Kidney (tissue), 14 donors: ENCODE results near the gene SLC7A9. TPM values are rescaled to one million over a fixed set of nuclear protein-coding genes. Genes with fewer than 3 reads are reported as not detected.

Experiments used
- DNase-seq, 5 donors: peaks; one replicate each; pipeline ENCODE4 v3.0.0-alpha.2; 2013 to 2020
- FAIRE-seq: peaks from 2 replicates; lab custom pipeline; 2012; peaks lifted over from hg19 to GRCh38; lab: Jason Lieb, UNC
- H3K27ac ChIP-seq, 2 donors: one replicate each; pipeline ENCODE4 v1.7.0; 2013; ENCODE audit warnings: low read depth in 2 of 2, low read length in 2 of 2, inconsistent platforms in 1 of 2
- H3K27me3 ChIP-seq: one replicate; pipeline ENCODE4 v1.7.1; 2013; ENCODE audit warnings: low read length, inconsistent platforms; ENCODE audit not compliant: control insufficient read depth, insufficient read depth
- H3K36me3 ChIP-seq, 3 donors: one replicate each; pipeline versions ENCODE4 v1.7.0 to v1.7.1; 2013; ENCODE audit warnings: low read length in 3 of 3, control low read depth in 1 of 3, inconsistent platforms in 1 of 3; ENCODE audit not compliant: insufficient read depth in 3 of 3, control insufficient read depth in 2 of 3
- H3K4me1 ChIP-seq, 3 donors: one replicate each; pipeline versions ENCODE4 v1.7.0 to v1.7.1; 2013; ENCODE audit warnings: low read length in 3 of 3, inconsistent platforms in 1 of 3, low read depth in 1 of 3; ENCODE audit not compliant: control insufficient read depth in 2 of 3, insufficient read depth in 2 of 3
- H3K4me3 ChIP-seq, 3 donors: one replicate each; pipeline versions ENCODE4 v1.7.0 to v1.8.1; 2013; ENCODE audit warnings: low read length in 3 of 3, control low read depth in 1 of 3, inconsistent platforms in 1 of 3
- H3K9ac ChIP-seq, 3 donors: one replicate each; pipeline versions ENCODE4 v1.7.0 to v1.7.1; 2013; ENCODE audit warnings: low read length in 3 of 3, control low read depth in 1 of 3, inconsistent platforms in 1 of 3
- H3K9me3 ChIP-seq, 3 donors: one replicate each; pipeline versions ENCODE4 v1.7.0 to v1.7.1; 2013; ENCODE audit warnings: low read length in 3 of 3, control low read depth in 1 of 3, inconsistent platforms in 1 of 3; ENCODE audit not compliant: control insufficient read depth in 2 of 3, insufficient read depth in 1 of 3
- CTCF ChIP-seq: IDR thresholded peaks from 3 replicates; pipeline ENCODE4 v1.5.1; 2012; ENCODE audit warnings: mild to moderate bottlenecking, moderate library complexity, borderline replicate concordance; ENCODE audit not compliant: insufficient read depth; ENCODE audit errors: extremely low read depth
- intact Hi-C: fragments of 100-400 bp; cut with DNase I; formaldehyde crosslinking; loops from one replicate; pipeline ENCODE4 v1.11.1; 2022
- polyA plus RNA-seq: library from polyadenylated mRNA; stranded (reverse); fragments of 350-450 nt; fragmentation: Illumina TruSeq; extraction: RNeasy Lipid Tissue Mini Kit (QIAGEN cat#74804); gene quantifications from one replicate; pipeline ENCODE4 v1.2.3, GENCODE V29; 2014; ENCODE audit warnings: low read depth, low replicate concordance; ENCODE audit not compliant: insufficient read depth
- total RNA-seq: library from RNA; stranded (reverse); fragmentation: NEBNext Ultra II Directional; extraction: Animal tissue kit (Norgen Biotek cat#: 25700); gene quantifications from one replicate; pipeline ENCODE4 v1.2.1, GENCODE V29; 2021
- donor health status: control.
- donor health status: control.
- donor health status: control.
- donor health status: control.
- donor health status: control.
- donor health status: DM: yes; HTN: yes; CAD: no.
- donor health status: Normal renal cell carcinoma (clear cell type).

SLC7A9 gene
- total and polyA plus RNA-seq, 2 donors from 2014 or later = 2.6 to 40.0 TPM

DNA sequence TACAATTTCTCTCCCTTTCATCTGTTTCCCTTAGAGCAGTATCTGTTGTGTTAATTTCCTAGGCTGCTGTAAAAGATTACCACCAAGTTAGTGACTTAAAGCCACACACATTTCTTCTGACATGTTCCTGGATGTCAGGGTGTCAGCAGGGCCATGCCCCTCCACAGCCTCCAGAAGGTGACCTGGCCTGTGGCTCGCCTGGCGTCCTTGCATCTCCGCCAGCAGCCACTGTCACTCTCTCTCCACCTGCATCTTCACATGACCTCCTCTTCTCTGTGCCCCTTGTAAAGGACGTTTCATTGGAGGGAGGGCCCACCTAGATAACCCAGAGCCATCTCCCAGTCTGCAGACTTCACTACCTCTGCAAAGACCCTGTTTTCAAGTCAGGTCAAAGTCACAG lies 61.3 kb downstream of the SLC7A9 start:
- Histone ChIP-seq H3K27ac (no peak overlapping the region), H3K9ac (no peak overlapping the region), H3K4me1 (no peaks in the 10 kb centered on the region), H3K27me3 (no peaks in the 10 kb centered on the region), H3K36me3 (no peaks in the 10 kb centered on the region), H3K9me3 (no peaks in the 10 kb centered on the region), H3K4me3 (no peak overlapping the region)
- DNase-seq (no peak), FAIRE-seq (no peak)
- no peak for TF ChIP-seq CTCF
- intact Hi-C loops = no loop called here

GRCh38 chr19:32802840-32803239 lies 66.7 kb downstream of the SLC7A9 start:
- Histone ChIP-seq H3K4me3 (no peak overlapping the region), H3K4me1 (no peaks in the 10 kb centered on the region), H3K27ac (no peak overlapping the region), H3K36me3 (no peaks in the 10 kb centered on the region), H3K9me3 (no peaks in the 10 kb centered on the region), H3K27me3 (no peaks in the 10 kb centered on the region), H3K9ac (no peak overlapping the region)
- FAIRE-seq (no peak), DNase-seq (no peak)
- TF ChIP-seq CTCF = no peak
- intact Hi-C loops = no loop called here

DNA sequence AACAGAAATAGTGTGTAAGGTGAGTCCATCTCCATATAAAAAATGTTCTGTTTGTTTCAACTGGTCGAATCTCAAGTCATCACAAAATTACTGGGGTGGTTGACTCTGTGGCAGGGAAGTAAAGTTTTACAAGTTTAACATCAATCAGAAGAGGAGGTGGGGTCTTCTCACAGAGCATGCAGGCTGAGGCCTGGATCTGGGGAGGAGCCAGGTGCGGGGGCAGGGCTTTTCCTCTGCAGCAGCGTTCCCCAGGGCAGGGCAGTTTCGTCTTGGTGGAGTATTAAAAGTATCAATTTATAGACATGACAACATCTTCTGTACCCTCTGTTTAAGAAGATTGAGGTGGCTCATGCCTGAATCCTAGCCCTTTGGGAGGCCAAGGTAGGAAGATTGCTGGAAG lies 68.8 kb downstream of the SLC7A9 start:
- H3K9me3 ChIP-seq = no peaks in the 10 kb centered on the region
- intact Hi-C loops = no loop called here
- no peak overlapping the region for H3K4me3 ChIP-seq
- FAIRE-seq (no peak), DNase-seq (peak in 1 of 5 donors; percentile 11)
- H3K9ac ChIP-seq = no peak overlapping the region
- no peaks in the 10 kb centered on the region for H3K36me3 ChIP-seq
- H3K27me3 ChIP-seq = no peaks in the 10 kb centered on the region
- no peak for TF ChIP-seq CTCF
- no peaks in the 10 kb centered on the region for H3K4me1 ChIP-seq
- H3K27ac ChIP-seq = no peak overlapping the region

DNA sequence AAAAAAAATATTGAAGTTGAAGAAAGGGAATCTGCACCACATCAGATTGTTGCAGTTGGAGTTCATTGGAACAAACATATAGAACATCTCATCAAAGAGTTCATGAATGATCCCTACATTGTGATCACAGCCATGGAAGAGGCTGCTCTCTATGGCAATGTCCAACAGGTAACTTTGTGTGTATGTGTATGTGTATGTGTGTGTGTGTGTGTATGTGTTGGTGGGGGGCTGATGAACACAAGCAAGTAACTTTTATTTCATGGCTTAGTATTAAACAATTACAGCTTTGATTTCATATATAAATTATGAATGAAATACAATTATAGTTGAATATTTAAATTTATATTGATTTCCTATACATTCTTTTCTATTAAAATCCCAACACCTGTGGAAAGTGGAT lies 69.4 kb downstream of the SLC7A9 start:
- intact Hi-C loops = no loop called here
- no peak for FAIRE-seq
- Histone ChIP-seq H3K27ac (no peak overlapping the region), H3K9ac (no peak overlapping the region), H3K4me3 (no peak overlapping the region), H3K9me3 (no peaks in the 10 kb centered on the region), H3K36me3 (no peaks in the 10 kb centered on the region), H3K4me1 (no peaks in the 10 kb centered on the region), H3K27me3 (no peaks in the 10 kb centered on the region)
- TF ChIP-seq CTCF = no peak
- no peak for DNase-seq
